Measurements from ENCODE around the gene DPP4.

DPP4 gene

DNA sequence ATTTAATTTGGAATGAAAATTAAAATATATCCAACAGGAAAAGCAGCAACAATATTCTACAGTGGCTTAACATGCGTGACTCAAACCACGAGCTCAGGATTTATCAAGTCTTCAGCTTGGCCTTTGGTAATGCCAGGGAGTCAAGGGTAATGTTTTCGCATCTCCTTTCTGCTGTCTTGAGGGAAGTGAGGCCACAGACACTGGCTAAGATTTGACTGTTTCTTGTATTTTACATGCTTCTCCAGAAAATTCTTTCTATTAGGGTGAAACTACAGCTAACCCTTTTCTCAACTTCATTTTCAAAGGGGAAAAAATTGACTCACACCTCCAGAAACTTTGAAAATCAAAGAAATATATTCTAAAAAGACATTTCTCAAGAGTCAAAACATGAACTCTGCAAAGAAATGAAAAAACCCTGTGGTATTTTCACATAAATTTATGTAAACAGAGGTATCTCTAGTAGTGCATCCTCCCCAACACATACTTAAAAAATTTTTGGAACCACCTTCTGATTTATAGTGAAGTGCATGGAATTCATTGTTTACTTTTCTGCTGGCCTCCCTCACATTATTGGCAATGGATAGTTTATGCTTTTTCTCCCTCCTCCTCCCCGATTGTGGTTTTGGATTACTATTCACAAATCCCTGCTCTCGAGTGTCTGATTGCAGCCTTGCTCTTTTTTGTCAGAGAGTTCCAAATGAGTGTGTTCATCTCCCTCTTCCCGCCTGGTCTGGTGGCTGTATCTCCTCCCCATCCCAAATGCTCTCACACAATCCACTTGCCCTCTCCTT is 48.7 kb downstream of the DPP4 start:
- no peak overlapping the region for H3K9ac ChIP-seq (ENCODE audit: low read length)
- H3K9me3 ChIP-seq (ENCODE audit: control insufficient read depth, low read length) = no peaks in the 10 kb centered on the region
- no peaks in the 10 kb centered on the region for H3K4me1 ChIP-seq (ENCODE audit: control insufficient read depth, insufficient read depth, low read length)
- H3K27me3 ChIP-seq (ENCODE audit: control insufficient read depth, insufficient read depth, low read length) = no peaks in the 10 kb centered on the region
- H3K36me3 ChIP-seq (ENCODE audit: control insufficient read depth, insufficient read depth, low read length) = no peaks in the 10 kb centered on the region
- H3K4me3 ChIP-seq (ENCODE audit: low read length) = no peak overlapping the region

GRCh38 chr2:162022290-162022945 is 51.6 kb downstream of the DPP4 start:
- Histone ChIP-seq H3K4me1 (ENCODE audit: control insufficient read depth, insufficient read depth, low read length) (no peaks in the 10 kb centered on the region), H3K4me3 (ENCODE audit: low read length) (no peak overlapping the region), H3K9ac (ENCODE audit: low read length) (no peak overlapping the region), H3K27me3 (ENCODE audit: control insufficient read depth, insufficient read depth, low read length) (no peaks in the 10 kb centered on the region), H3K36me3 (ENCODE audit: control insufficient read depth, insufficient read depth, low read length) (no peaks in the 10 kb centered on the region), H3K9me3 (ENCODE audit: control insufficient read depth, low read length) (no peaks in the 10 kb centered on the region)

GRCh38 chr2:162021516-162022058 is 52.4 kb downstream of the DPP4 start:
- no peaks in the 10 kb centered on the region for H3K36me3 ChIP-seq (ENCODE audit: control insufficient read depth, insufficient read depth, low read length)
- no peaks in the 10 kb centered on the region for H3K9me3 ChIP-seq (ENCODE audit: control insufficient read depth, low read length)
- H3K9ac ChIP-seq (ENCODE audit: low read length) = no peak overlapping the region
- no peak overlapping the region for H3K4me3 ChIP-seq (ENCODE audit: low read length)
- no peaks in the 10 kb centered on the region for H3K27me3 ChIP-seq (ENCODE audit: control insufficient read depth, insufficient read depth, low read length)
- no peaks in the 10 kb centered on the region for H3K4me1 ChIP-seq (ENCODE audit: control insufficient read depth, insufficient read depth, low read length)

GRCh38 chr2:162018530-162018929 is 55.5 kb downstream of the DPP4 start:
- H3K4me1 ChIP-seq (ENCODE audit: control insufficient read depth, insufficient read depth, low read length) = no peaks in the 10 kb centered on the region
- H3K36me3 ChIP-seq (ENCODE audit: control insufficient read depth, insufficient read depth, low read length) = no peaks in the 10 kb centered on the region
- H3K27me3 ChIP-seq (ENCODE audit: control insufficient read depth, insufficient read depth, low read length) = no peaks in the 10 kb centered on the region
- H3K4me3 ChIP-seq (ENCODE audit: low read length) = no peak overlapping the region
- H3K9me3 ChIP-seq (ENCODE audit: control insufficient read depth, low read length) = no peaks in the 10 kb centered on the region
- no peak overlapping the region for H3K9ac ChIP-seq (ENCODE audit: low read length)

GRCh38 chr2:162017233-162017632 is 56.8 kb downstream of the DPP4 start:
- H3K4me3 ChIP-seq (ENCODE audit: low read length) = no peak overlapping the region
- H3K9me3 ChIP-seq (ENCODE audit: control insufficient read depth, low read length) = no peaks in the 10 kb centered on the region
- no peaks in the 10 kb centered on the region for H3K36me3 ChIP-seq (ENCODE audit: control insufficient read depth, insufficient read depth, low read length)
- H3K27me3 ChIP-seq (ENCODE audit: control insufficient read depth, insufficient read depth, low read length) = no peaks in the 10 kb centered on the region
- H3K9ac ChIP-seq (ENCODE audit: low read length) = no peak overlapping the region
- H3K4me1 ChIP-seq (ENCODE audit: control insufficient read depth, insufficient read depth, low read length) = no peaks in the 10 kb centered on the region

DNA sequence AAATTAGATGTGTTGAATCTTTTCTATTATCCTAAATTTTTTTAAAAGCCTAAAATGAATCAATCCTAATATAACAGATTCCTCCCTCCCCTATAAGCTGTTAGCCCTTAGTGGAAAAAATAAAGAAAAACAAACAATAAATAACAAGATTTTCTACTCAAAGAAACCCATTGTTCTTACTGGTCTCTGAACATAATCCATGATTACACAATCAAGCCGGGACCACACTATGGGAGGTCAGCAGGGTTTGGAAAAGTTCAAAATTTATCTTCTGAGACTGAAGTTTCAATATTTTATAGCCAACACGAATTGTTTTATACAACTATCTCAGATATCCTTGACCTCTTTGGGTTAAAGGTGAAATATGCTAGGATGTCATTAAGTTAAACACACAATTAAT is 57.9 kb downstream of the DPP4 start:
- H3K27me3 ChIP-seq (ENCODE audit: control insufficient read depth, insufficient read depth, low read length) = no peaks in the 10 kb centered on the region
- no peaks in the 10 kb centered on the region for H3K9me3 ChIP-seq (ENCODE audit: control insufficient read depth, low read length)
- no peak overlapping the region for H3K4me3 ChIP-seq (ENCODE audit: low read length)
- no peaks in the 10 kb centered on the region for H3K36me3 ChIP-seq (ENCODE audit: control insufficient read depth, insufficient read depth, low read length)
- no peaks in the 10 kb centered on the region for H3K4me1 ChIP-seq (ENCODE audit: control insufficient read depth, insufficient read depth, low read length)
- H3K9ac ChIP-seq (ENCODE audit: low read length) = no peak overlapping the region

- Histone ChIP-seq H3K27me3 (ENCODE audit: control insufficient read depth, insufficient read depth, low read length) (no peaks in the 10 kb centered on the region), H3K36me3 (ENCODE audit: control insufficient read depth, insufficient read depth, low read length) (no peaks in the 10 kb centered on the region), H3K9ac (ENCODE audit: low read length) (no peak overlapping the region), H3K4me1 (ENCODE audit: control insufficient read depth, insufficient read depth, low read length) (no peaks in the 10 kb centered on the region), H3K9me3 (ENCODE audit: control insufficient read depth, low read length) (no peaks in the 10 kb centered on the region), H3K4me3 (ENCODE audit: low read length) (no peak overlapping the region)
These were observed 59.3 kb downstream of the DPP4 start for GRCh38 chr2:162014751-162015150.

DNA sequence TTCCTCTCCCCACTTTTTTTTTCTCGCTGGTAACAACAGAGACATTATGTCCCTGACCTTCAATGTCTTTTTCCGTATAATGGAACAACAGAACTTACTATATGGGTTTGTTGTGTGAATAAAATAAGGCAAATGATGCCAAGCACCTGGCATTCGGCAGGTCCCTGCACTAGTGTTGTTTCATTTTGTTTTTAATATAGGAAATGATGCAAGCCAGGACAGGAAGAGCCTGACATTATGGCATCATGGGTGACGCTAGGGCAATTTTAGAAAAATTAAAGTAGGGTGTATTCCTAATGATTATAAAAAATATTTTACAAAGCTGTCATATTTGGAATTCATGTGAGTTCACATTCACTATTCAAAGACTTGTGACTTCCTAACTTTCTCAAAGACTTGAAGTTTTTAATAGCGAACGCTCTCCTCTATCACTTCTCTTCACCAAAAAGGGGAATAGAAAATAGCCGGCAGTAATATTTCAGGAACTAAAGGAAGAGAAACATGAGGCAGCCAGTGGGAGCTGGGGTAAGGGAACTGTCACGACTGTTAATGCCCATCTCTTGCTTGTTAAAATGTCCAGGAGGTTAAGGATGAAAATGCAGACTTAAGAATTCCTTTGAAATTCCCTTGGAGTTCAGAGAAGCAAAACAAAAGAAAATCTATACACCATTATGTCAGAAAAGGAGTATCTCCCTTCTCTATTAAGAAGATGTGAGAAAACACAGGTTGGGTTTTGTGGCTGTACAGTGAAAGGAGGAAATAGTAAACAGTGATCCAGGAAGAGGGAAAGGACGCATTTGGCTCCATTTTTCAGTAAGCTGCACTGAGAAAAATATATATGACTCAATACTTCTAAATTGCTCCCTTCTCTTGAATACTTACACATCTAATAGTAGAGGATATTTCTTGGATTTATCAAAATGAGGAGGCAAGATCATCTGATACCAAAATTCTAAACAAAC is 60.2 kb downstream of the DPP4 start:
- Histone ChIP-seq H3K9me3 (ENCODE audit: control insufficient read depth, low read length) (no peaks in the 10 kb centered on the region), H3K9ac (ENCODE audit: low read length) (no peak overlapping the region), H3K4me1 (ENCODE audit: control insufficient read depth, insufficient read depth, low read length) (no peaks in the 10 kb centered on the region), H3K4me3 (ENCODE audit: low read length) (no peak overlapping the region), H3K27me3 (ENCODE audit: control insufficient read depth, insufficient read depth, low read length) (no peaks in the 10 kb centered on the region), H3K36me3 (ENCODE audit: control insufficient read depth, insufficient read depth, low read length) (no peaks in the 10 kb centered on the region)

DNA sequence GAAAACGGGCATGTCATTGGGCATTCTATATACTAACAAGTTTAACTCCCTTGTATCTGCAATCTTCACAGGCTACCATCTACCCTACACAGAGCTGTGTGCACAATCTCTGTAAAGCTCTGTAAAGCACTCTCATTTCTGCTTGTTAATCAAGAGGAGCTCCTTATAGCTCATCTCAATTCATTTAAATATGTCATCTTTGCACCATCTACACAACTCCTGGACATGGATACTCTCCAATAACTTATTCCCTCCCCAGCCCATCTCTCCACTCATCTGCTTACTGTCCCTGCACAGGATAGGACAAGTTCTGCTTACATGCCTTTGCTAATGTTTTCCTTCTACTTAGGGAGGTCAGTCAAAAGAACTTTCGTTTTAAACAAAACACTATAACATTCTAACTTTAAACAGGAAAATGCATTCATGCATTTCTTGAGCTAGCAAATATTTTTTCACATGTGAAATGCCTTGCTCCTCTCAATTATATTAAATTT is 61.4 kb downstream of the DPP4 start:
- Histone ChIP-seq H3K9me3 (ENCODE audit: control insufficient read depth, low read length) (no peaks in the 10 kb centered on the region), H3K9ac (ENCODE audit: low read length) (no peak overlapping the region), H3K27me3 (ENCODE audit: control insufficient read depth, insufficient read depth, low read length) (no peaks in the 10 kb centered on the region), H3K4me3 (ENCODE audit: low read length) (no peak overlapping the region), H3K4me1 (ENCODE audit: control insufficient read depth, insufficient read depth, low read length) (no peaks in the 10 kb centered on the region), H3K36me3 (ENCODE audit: control insufficient read depth, insufficient read depth, low read length) (no peaks in the 10 kb centered on the region)

DNA sequence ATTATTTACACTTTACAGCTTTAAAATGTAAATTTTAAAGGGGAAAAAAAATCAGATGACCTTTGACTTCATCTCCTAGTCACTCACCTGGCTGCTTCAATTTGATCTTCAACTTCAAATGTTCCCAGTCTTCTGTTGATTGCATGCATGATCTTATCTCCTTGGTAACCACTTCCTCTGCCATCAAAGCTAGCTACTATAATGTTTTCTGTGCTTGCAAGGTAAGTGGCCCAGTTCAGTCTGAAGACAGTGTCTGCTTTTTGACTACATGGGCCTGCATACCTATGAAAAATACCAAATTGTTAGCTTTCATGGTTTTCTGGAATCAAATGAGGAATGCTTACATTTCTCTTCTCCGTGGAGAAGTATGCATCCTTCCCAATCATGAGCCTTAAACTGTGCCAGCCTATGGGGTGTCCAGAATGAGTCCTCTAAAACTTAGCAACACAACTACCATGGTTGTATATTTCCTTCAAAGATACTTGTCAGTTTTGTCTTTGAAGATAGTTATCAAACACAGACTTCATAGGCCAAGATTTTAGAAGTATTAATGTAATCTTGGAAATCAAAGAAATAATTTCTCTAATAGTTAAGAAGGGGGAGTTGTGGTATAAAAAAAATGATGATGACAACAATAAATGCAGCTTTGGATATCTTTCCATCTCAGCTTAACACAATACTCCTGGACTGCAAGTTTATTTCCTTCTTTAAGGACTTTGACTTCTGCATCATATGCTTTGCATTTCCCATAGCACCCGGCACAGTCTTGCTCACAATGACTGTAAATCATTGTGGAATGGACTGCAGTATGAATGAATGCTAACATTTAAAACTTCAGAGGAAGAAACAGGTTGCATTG is 62.1 kb downstream of the DPP4 start:
- H3K4me1 ChIP-seq (ENCODE audit: control insufficient read depth, insufficient read depth, low read length) = no peaks in the 10 kb centered on the region
- no peaks in the 10 kb centered on the region for H3K9me3 ChIP-seq (ENCODE audit: control insufficient read depth, low read length)
- H3K27me3 ChIP-seq (ENCODE audit: control insufficient read depth, insufficient read depth, low read length) = no peaks in the 10 kb centered on the region
- no peaks in the 10 kb centered on the region for H3K36me3 ChIP-seq (ENCODE audit: control insufficient read depth, insufficient read depth, low read length)
- no peak overlapping the region for H3K9ac ChIP-seq (ENCODE audit: low read length)
- no peak overlapping the region for H3K4me3 ChIP-seq (ENCODE audit: low read length)

DNA sequence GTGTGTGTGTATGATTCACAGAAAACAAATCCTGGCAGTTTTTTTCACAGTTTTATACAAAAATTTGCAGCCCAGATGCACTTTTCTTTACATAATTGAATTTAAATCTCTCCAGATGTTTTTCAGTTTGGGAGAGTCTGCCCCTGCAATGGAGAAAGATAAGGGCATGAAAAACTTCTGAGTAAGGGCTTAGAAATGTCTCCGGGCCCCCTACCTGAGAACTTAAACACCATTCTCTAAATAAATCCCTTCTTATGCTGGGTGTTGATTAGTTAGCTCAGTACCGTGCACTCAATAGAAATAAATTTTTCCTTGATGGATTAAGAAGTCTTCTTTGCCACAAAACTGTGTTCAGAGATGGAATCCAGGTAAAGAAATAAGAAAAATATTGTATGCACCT is 64.5 kb downstream of the DPP4 start:
- Histone ChIP-seq H3K27me3 (ENCODE audit: control insufficient read depth, insufficient read depth, low read length) (no peaks in the 10 kb centered on the region), H3K4me1 (ENCODE audit: control insufficient read depth, insufficient read depth, low read length) (no peaks in the 10 kb centered on the region), H3K4me3 (ENCODE audit: low read length) (no peak overlapping the region), H3K9ac (ENCODE audit: low read length) (no peak overlapping the region), H3K9me3 (ENCODE audit: control insufficient read depth, low read length) (no peaks in the 10 kb centered on the region), H3K36me3 (ENCODE audit: control insufficient read depth, insufficient read depth, low read length) (no peaks in the 10 kb centered on the region)
